SK-N-SH (cell line): Measurements from ENCODE around the gene CIT. TPM values are rescaled to one million over a fixed set of nuclear protein-coding genes. Genes with fewer than 3 reads are reported as not detected.

Source experiments
- CTCF ChIA-PET: fragments of 300-600, 350-600 bp; formaldehyde crosslinking; extraction: SDS; loops from one replicate; lab custom pipeline; 2021; lab: Yijun Ruan, JAX
- POLR2A ChIA-PET: fragments of 350-600 bp; sonication (Branson Sonifier 250); formaldehyde crosslinking; extraction: SDS; loops from one replicate; lab custom pipeline; 2020; ENCODE audit warnings: antibody characterized with exemption, inconsistent platforms; lab: Yijun Ruan, JAX
- DNase-seq: peaks from one replicate; pipeline ENCODE4 v3.0.0; 2012
- H2AFZ ChIP-seq: fragments of 200-600 bp; sonication (generic); 2 replicates; pipeline ENCODE4 v1.8.1; 2016; ENCODE audit warnings: antibody characterized with exemption, mild to moderate bottlenecking, low read depth
- H3F3A ChIP-seq: fragments of 200-600 bp; sonication (generic); replicated peaks from 2 replicates; pipeline ENCODE3; 2016; ENCODE audit warnings: antibody characterized with exemption, mild to moderate bottlenecking; ENCODE audit not compliant: insufficient read depth
- H3K27ac ChIP-seq, 2 experiments: fragments of 200-500 bp in 1 of 2; fragments of 200-600 bp in 1 of 2; sonication (Bioruptor generic) in 1 of 2; sonication (generic), shearing (Covaris generic) in 1 of 2; 2 replicates each; pipeline versions ENCODE4 v1.5.1 to v1.6.1; 2014 to 2016; ENCODE audit warnings: low read depth in 2 of 2, inconsistent platforms in 1 of 2, low read length in 1 of 2, mild to moderate bottlenecking in 1 of 2, mixed read lengths in 1 of 2
- H3K27me3 ChIP-seq: fragments of 200-600 bp; sonication (generic), shearing (Covaris generic); 2 replicates; pipeline ENCODE4 v1.6.1; 2016; ENCODE audit warnings: mixed run types; ENCODE audit not compliant: insufficient read depth
- H3K36me3 ChIP-seq, 2 experiments: fragments of 200-500 bp in 1 of 2; fragments of 200-600 bp in 1 of 2; sonication (Bioruptor generic) in 1 of 2; sonication (generic) in 1 of 2; replicated peaks in 1 of 2; 2 replicates each; pipeline versions ENCODE3 to v1.5.1; 2014 to 2016; ENCODE audit warnings: low read length in 1 of 2, mild to moderate bottlenecking in 1 of 2; ENCODE audit not compliant: insufficient read depth in 2 of 2, control insufficient read depth in 1 of 2
- H3K4me1 ChIP-seq, 2 experiments: fragments of 200-500 bp in 1 of 2; fragments of 200-600 bp in 1 of 2; sonication (Bioruptor generic) in 1 of 2; sonication (generic), shearing (Covaris generic) in 1 of 2; 2 replicates each; pipeline versions ENCODE4 v1.5.1 to v1.6.1; 2014 to 2016; ENCODE audit warnings: low read depth in 1 of 2, low read length in 1 of 2, mixed run types in 1 of 2; ENCODE audit not compliant: insufficient read depth in 2 of 2, control insufficient read depth in 1 of 2
- H3K4me2 ChIP-seq: fragments of 200-600 bp; sonication (generic), shearing (Covaris generic); 2 replicates; pipeline ENCODE4 v1.6.1; 2017; ENCODE audit warnings: mixed run types
- H3K4me3 ChIP-seq, 2 experiments: fragments of 200-500 bp in 1 of 2; fragments of 200-600 bp in 1 of 2; sonication (Bioruptor generic) in 1 of 2; sonication (generic), shearing (Covaris generic) in 1 of 2; 2 replicates each; pipeline versions ENCODE4 v1.5.1 to v1.8.1; 2014 to 2016; ENCODE audit warnings: low read depth in 2 of 2, inconsistent platforms in 1 of 2, low read length in 1 of 2, mild to moderate bottlenecking in 1 of 2, mixed read lengths in 1 of 2, moderate library complexity in 1 of 2
- H3K79me2 ChIP-seq: fragments of 200-600 bp; sonication (generic); 2 replicates; pipeline ENCODE4 v1.8.1; 2017; ENCODE audit warnings: mild to moderate bottlenecking; ENCODE audit not compliant: insufficient read depth
- H3K9ac ChIP-seq: fragments of 200-600 bp; sonication (generic); 2 replicates; pipeline ENCODE4 v1.6.1; 2017; ENCODE audit warnings: mixed run types
- H3K9me2 ChIP-seq: fragments of 200-600 bp; sonication (generic); 2 replicates; pipeline ENCODE4 v1.6.1; 2017; ENCODE audit warnings: mixed run types
- H3K9me3 ChIP-seq: fragments of 200-600 bp; sonication (generic); 2 replicates; pipeline ENCODE4 v1.6.1; 2017; ENCODE audit warnings: mixed run types, mild to moderate bottlenecking, moderate library complexity
- H4K20me1 ChIP-seq: fragments of 200-600 bp; sonication (generic); 2 replicates; pipeline ENCODE4 v1.6.1; 2017; ENCODE audit warnings: mild to moderate bottlenecking, mixed run types; ENCODE audit not compliant: insufficient read depth
- ELF1 ChIP-seq: IDR thresholded peaks from 2 replicates; pipeline ENCODE4 v1.4.0; 2012
- EP300 ChIP-seq, 2 experiments: IDR thresholded peaks; 2 replicates each; pipeline versions ENCODE4 v1.4.0 to v1.6.1; 2012; ENCODE audit warnings: borderline replicate concordance in 1 of 2, low read depth in 1 of 2, low read length in 1 of 2
- EZH2phosphoT487 ChIP-seq: fragments of 200-600 bp; sonication (generic); IDR thresholded peaks from 2 replicates; pipeline ENCODE4 v1.6.1; 2017; ENCODE audit warnings: low read depth, mixed run types, mild to moderate bottlenecking, antibody characterized with exemption, moderate library complexity, borderline replicate concordance
- GABPA ChIP-seq: IDR thresholded peaks from 2 replicates; pipeline ENCODE4 v1.4.0; 2012; ENCODE audit warnings: low read depth, mild to moderate bottlenecking
- MEF2A ChIP-seq: IDR thresholded peaks from 2 replicates; pipeline ENCODE4 v1.4.0; 2012; ENCODE audit warnings: low read depth, borderline replicate concordance
- MXI1 ChIP-seq: IDR thresholded peaks from 2 replicates; pipeline ENCODE4 v1.6.1; 2012; ENCODE audit warnings: mild to moderate bottlenecking, low read depth, low read length, improper control_type of control experiment
- NFIC ChIP-seq: IDR thresholded peaks from 2 replicates; pipeline ENCODE4 v1.4.0; 2012; ENCODE audit warnings: borderline replicate concordance
- POLR2AphosphoS5 ChIP-seq: IDR thresholded peaks from 2 replicates; pipeline ENCODE4 v1.6.1; 2012; ENCODE audit warnings: low read depth, low read length
- RFX5 ChIP-seq: IDR thresholded peaks from 2 replicates; pipeline ENCODE4 v1.6.1; 2012; ENCODE audit warnings: mild to moderate bottlenecking, improper control_type of control experiment, low read length
- TAF1 ChIP-seq: IDR thresholded peaks from 2 replicates; pipeline ENCODE4 v1.6.1; 2012; ENCODE audit warnings: low read depth, mild to moderate bottlenecking, low read length, moderate library complexity, borderline replicate concordance
- TCF12 ChIP-seq: IDR thresholded peaks from 2 replicates; pipeline ENCODE4 v1.4.0; 2012
- YY1 ChIP-seq: IDR thresholded peaks from 2 replicates; pipeline ENCODE4 v1.4.0; 2012; ENCODE audit warnings: low read depth, mild to moderate bottlenecking
- WGBS: methylation state at CpG from one replicate; pipeline ENCODE4 v1.1.6; 2017; ENCODE audit warnings: low lambda C conversion rate; 5-methylcytosine and 5-hydroxymethylcytosine counted together
- polyA plus RNA-seq, 3 experiments: library from polyadenylated mRNA; depleted of rRNA; stranded (reverse); fragments of >200 nt; gene quantifications; 2 replicates each; pipeline ENCODE4 v1.2.3, GENCODE V29; 2012
- TF ChIP-seq, protein P1 (sequence below): fragments of 150-350 bp; IDR thresholded peaks from 2 replicates; pipeline ENCODE4 v1.6.1; 2016; ENCODE audit warnings: mild to moderate bottlenecking, low read depth, low read length
- TF ChIP-seq, protein P2 (sequence below): IDR thresholded peaks from 2 replicates; pipeline ENCODE4 v1.4.0; 2012; ENCODE audit warnings: low read depth, borderline replicate concordance
- TF ChIP-seq, protein P3 (sequence below): fragments of 200-600 bp; sonication (generic); IDR thresholded peaks from 2 replicates; pipeline ENCODE4 v1.6.1; 2017; ENCODE audit warnings: antibody characterized with exemption, mild to moderate bottlenecking, moderate library complexity

CIT gene
- polyA plus RNA-seq, 1 of the 3 experiments (the other 2 are of a cell fraction), result 7.7 TPM

DNA sequence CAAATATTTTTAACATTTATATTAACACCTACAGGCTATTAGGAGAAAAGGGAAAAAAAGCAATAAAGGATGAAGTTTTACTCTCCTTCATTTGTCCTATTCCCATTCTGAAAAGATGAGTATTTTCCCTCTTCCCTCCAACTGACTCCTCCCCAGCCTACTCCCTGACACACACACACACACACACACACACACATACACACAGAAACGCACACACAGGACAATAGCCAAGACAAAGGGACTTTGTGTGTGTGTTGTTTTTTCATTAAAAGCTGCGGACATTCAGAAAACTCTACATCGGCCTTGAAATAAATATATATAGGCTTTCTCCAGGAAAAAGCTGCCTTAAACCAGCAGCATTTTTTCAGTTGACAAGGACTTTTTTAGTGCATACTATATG, 134.4 kb downstream of the CIT start:
- POLR2A ChIA-PET, result no interaction called here
- H3K9me3 ChIP-seq, result peaks cover 11% of the 10 kb centered on the region
- no peak overlapping the region for H2AFZ ChIP-seq
- peaks cover 8 to 49% of the 10 kb centered on the region in 2 experiments for H3K36me3 ChIP-seq
- 92% methylated on average over 3 of the region's 3 CpGs for WGBS
- CTCF ChIA-PET, result no interaction called here
- H3K79me2 ChIP-seq, result no peaks in the 10 kb centered on the region
- H3K4me1 ChIP-seq, result no peaks in the 10 kb centered on the region
- no peaks in the 10 kb centered on the region for H3F3A ChIP-seq
- H4K20me1 ChIP-seq, result no peaks in the 10 kb centered on the region
- no peaks in the 10 kb centered on the region for H3K9me2 ChIP-seq
- no peak overlapping the region for H3K9ac ChIP-seq
- H3K27me3 ChIP-seq, result no peaks in the 10 kb centered on the region
- TF ChIP-seq TCF12, result no peak
- TF ChIP-seq TAF1, result no peak
- TF ChIP-seq EP300 (IDR thresholded peaks at IDR 0.05; ENCODE audit: borderline replicate concordance in 1 of 2, low read depth in 1 of 2, low read length in 1 of 2), result no peak
- no peak for TF ChIP-seq MXI1
- TF ChIP-seq, protein P1, sequence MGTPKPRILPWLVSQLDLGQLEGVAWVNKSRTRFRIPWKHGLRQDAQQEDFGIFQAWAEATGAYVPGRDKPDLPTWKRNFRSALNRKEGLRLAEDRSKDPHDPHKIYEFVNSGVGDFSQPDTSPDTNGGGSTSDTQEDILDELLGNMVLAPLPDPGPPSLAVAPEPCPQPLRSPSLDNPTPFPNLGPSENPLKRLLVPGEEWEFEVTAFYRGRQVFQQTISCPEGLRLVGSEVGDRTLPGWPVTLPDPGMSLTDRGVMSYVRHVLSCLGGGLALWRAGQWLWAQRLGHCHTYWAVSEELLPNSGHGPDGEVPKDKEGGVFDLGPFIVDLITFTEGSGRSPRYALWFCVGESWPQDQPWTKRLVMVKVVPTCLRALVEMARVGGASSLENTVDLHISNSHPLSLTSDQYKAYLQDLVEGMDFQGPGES, result no peak
- TF ChIP-seq NFIC, result no peak
- TF ChIP-seq GABPA, result no peak
- TF ChIP-seq RFX5, result no peak
- no peak for TF ChIP-seq POLR2AphosphoS5
- no peak for TF ChIP-seq YY1
- TF ChIP-seq, protein P2, sequence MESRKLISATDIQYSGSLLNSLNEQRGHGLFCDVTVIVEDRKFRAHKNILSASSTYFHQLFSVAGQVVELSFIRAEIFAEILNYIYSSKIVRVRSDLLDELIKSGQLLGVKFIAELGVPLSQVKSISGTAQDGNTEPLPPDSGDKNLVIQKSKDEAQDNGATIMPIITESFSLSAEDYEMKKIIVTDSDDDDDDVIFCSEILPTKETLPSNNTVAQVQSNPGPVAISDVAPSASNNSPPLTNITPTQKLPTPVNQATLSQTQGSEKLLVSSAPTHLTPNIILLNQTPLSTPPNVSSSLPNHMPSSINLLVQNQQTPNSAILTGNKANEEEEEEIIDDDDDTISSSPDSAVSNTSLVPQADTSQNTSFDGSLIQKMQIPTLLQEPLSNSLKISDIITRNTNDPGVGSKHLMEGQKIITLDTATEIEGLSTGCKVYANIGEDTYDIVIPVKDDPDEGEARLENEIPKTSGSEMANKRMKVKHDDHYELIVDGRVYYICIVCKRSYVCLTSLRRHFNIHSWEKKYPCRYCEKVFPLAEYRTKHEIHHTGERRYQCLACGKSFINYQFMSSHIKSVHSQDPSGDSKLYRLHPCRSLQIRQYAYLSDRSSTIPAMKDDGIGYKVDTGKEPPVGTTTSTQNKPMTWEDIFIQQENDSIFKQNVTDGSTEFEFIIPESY, result no peak
- no peak for TF ChIP-seq MEF2A
- no peak for TF ChIP-seq EZH2phosphoT487
- TF ChIP-seq ELF1, result no peak
- TF ChIP-seq, protein P3, sequence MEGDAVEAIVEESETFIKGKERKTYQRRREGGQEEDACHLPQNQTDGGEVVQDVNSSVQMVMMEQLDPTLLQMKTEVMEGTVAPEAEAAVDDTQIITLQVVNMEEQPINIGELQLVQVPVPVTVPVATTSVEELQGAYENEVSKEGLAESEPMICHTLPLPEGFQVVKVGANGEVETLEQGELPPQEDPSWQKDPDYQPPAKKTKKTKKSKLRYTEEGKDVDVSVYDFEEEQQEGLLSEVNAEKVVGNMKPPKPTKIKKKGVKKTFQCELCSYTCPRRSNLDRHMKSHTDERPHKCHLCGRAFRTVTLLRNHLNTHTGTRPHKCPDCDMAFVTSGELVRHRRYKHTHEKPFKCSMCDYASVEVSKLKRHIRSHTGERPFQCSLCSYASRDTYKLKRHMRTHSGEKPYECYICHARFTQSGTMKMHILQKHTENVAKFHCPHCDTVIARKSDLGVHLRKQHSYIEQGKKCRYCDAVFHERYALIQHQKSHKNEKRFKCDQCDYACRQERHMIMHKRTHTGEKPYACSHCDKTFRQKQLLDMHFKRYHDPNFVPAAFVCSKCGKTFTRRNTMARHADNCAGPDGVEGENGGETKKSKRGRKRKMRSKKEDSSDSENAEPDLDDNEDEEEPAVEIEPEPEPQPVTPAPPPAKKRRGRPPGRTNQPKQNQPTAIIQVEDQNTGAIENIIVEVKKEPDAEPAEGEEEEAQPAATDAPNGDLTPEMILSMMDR, result no peak
- TF ChIP-seq, all 33 proteins: peak for 0
- Histone ChIP-seq H3K27ac (no peak overlapping the region), H3K4me2 (no peak overlapping the region), H3K4me3 (no peak overlapping the region)
- no peak for DNase-seq
